Activated CD8-positive, alpha-beta T cell treated with anti-CD3 and anti-CD28 coated beads, Interleukin-2, amount 10 ng/mL, durations not matched to agents 7 days and 5 days (primary cell): ENCODE data around the gene FEZ2. TPM values are rescaled to one million over a fixed set of nuclear protein-coding genes. Genes with fewer than 3 reads are reported as not detected.
A peak's percentile ranks its signal among the peaks of the same experiment; 100 is the strongest.

Experiments
- ATAC-seq: fragments of 150-1000 bp; cut with Tn5 transposase; one replicate; pipeline ENCODE4 v1.10.0; 2021; ENCODE audit warnings: moderate library complexity
- CTCF ChIA-PET: fragments of 350-600 bp; sonication (Branson Sonifier 250); formaldehyde crosslinking; loops from one replicate; lab custom pipeline; 2021; ENCODE audit warnings: antibody characterized with exemption; lab: Charles Lee
- POLR2A ChIA-PET: fragments of 350-600 bp; sonication (Branson Sonifier 250); formaldehyde crosslinking; loops from one replicate; lab custom pipeline; 2021; ENCODE audit warnings: antibody characterized with exemption; lab: Charles Lee
- DNase-seq: peaks from one replicate; pipeline ENCODE4 v3.0.0-alpha.2; 2020
- H3K27ac Mint-ChIP-seq: one replicate; pipeline ENCODE4 v1.8.0; 2021; ENCODE audit warnings: mild to moderate bottlenecking, mixed read lengths
- H3K27me3 Mint-ChIP-seq: one replicate; pipeline ENCODE4 v1.8.0; 2021; ENCODE audit warnings: low read depth, mixed read lengths
- H3K36me3 Mint-ChIP-seq: one replicate; pipeline ENCODE4 v1.8.0; 2021; ENCODE audit warnings: low read depth, mixed read lengths
- H3K4me1 Mint-ChIP-seq: one replicate; pipeline ENCODE4 v1.8.0; 2021; ENCODE audit warnings: low read depth, mixed read lengths
- H3K4me3 Mint-ChIP-seq: one replicate; pipeline ENCODE4 v1.8.0; 2021; ENCODE audit warnings: mild to moderate bottlenecking, mixed read lengths
- H3K9me3 Mint-ChIP-seq: one replicate; pipeline ENCODE4 v1.8.0; 2022; ENCODE audit warnings: mixed read lengths; ENCODE audit not compliant: insufficient read depth
- total RNA-seq, 2 experiments: library from RNA; stranded (reverse); gene quantifications; one replicate each; pipeline ENCODE4 v1.2.3, GENCODE V29; 2021

FEZ2 gene
- total RNA-seq, 2 experiments from 2014 or later, result 17.3 to 20.3 TPM

- no peak for DNase-seq
- Mint-ChIP-seq H3K27ac (no peak overlapping the region), H3K4me3 (no peak overlapping the region), H3K36me3 (peaks cover 15% of the 10 kb centered on the region), H3K9me3 (no peaks in the 10 kb centered on the region), H3K27me3 (no peaks in the 10 kb centered on the region), H3K4me1 (peaks cover 5% of the 10 kb centered on the region)
- ChIA-PET POLR2A (no interaction called here), CTCF (no interaction called here)
- ATAC-seq, result no peak
Observed at GRCh38 chr2:36559221-36559942, 38.6 kb downstream of the FEZ2 start.

- ChIA-PET POLR2A (interaction anchor here (1.5 kb wide), 1 partner anchor 19 kb away, joined by 5 read pairs; no protein-coding TSS in a partner anchor), CTCF (interaction anchor here (0.5 to 1.0 kb wide), 2 partner anchors 26 to 229 kb away, joined by 3 read pairs; no protein-coding TSS in a partner anchor)
- DNase-seq (no peak), ATAC-seq (no peak)
- no peaks in the 10 kb centered on the region for H3K27me3 Mint-ChIP-seq
- no peak overlapping the region for H3K4me3 Mint-ChIP-seq
- peaks cover 18% of the 10 kb centered on the region for H3K36me3 Mint-ChIP-seq
- no peaks in the 10 kb centered on the region for H3K4me1 Mint-ChIP-seq
- no peak overlapping the region for H3K27ac Mint-ChIP-seq
- no peaks in the 10 kb centered on the region for H3K9me3 Mint-ChIP-seq
Observed at GRCh38 chr2:36556842-36557241, 41.1 kb downstream of the FEZ2 start.

GRCh38 chr2:36555789-36556188 is 42.2 kb downstream of the FEZ2 start:
- peaks cover 22% of the 10 kb centered on the region for H3K36me3 Mint-ChIP-seq
- ATAC-seq (no peak), DNase-seq (no peak)
- CTCF ChIA-PET, result no interaction called here
- no peaks in the 10 kb centered on the region for H3K27me3 Mint-ChIP-seq
- H3K4me1 Mint-ChIP-seq, result no peaks in the 10 kb centered on the region
- POLR2A ChIA-PET, result interaction anchor here (1.5 kb wide), 1 partner anchor 17 kb away, joined by 5 read pairs; no protein-coding TSS in a partner anchor
- H3K4me3 Mint-ChIP-seq, result no peak overlapping the region
- H3K27ac Mint-ChIP-seq, result no peak overlapping the region
- H3K9me3 Mint-ChIP-seq, result no peaks in the 10 kb centered on the region

- no peak overlapping the region for H3K27ac Mint-ChIP-seq
- no peaks in the 10 kb centered on the region for H3K9me3 Mint-ChIP-seq
- POLR2A ChIA-PET, result interaction anchor here (1.0 kb wide), 1 partner anchor 24 kb away, joined by 3 read pairs; no protein-coding TSS in a partner anchor
- DNase-seq, result no peak
- CTCF ChIA-PET, result interaction anchor here (1.0 kb wide), 1 partner anchor 31 kb away, joined by 3 read pairs; no protein-coding TSS in a partner anchor
- H3K36me3 Mint-ChIP-seq, result peaks cover 25% of the 10 kb centered on the region
- no peaks in the 10 kb centered on the region for H3K27me3 Mint-ChIP-seq
- no peak for ATAC-seq
- peaks cover 4% of the 10 kb centered on the region for H3K4me1 Mint-ChIP-seq
- H3K4me3 Mint-ChIP-seq, result no peak overlapping the region
Observed at GRCh38 chr2:36554531-36554930, 43.4 kb downstream of the FEZ2 start.

GRCh38 chr2:36553683-36554082 is 44.3 kb downstream of the FEZ2 start:
- Mint-ChIP-seq H3K27me3 (no peaks in the 10 kb centered on the region), H3K9me3 (no peaks in the 10 kb centered on the region), H3K36me3 (peaks cover 24% of the 10 kb centered on the region), H3K27ac (no peak overlapping the region), H3K4me1 (peaks cover 12% of the 10 kb centered on the region), H3K4me3 (no peak overlapping the region)
- DNase-seq, result no peak
- no peak for ATAC-seq
- ChIA-PET POLR2A (no interaction called here), CTCF (interaction anchor here (1.0 kb wide), 1 partner anchor 32 kb away, joined by 3 read pairs; no protein-coding TSS in a partner anchor)

- ATAC-seq (no peak), DNase-seq (no peak)
- Mint-ChIP-seq H3K9me3 (no peaks in the 10 kb centered on the region), H3K4me3 (no peak overlapping the region), H3K27ac (no peak overlapping the region), H3K27me3 (no peaks in the 10 kb centered on the region), H3K4me1 (peaks cover 12% of the 10 kb centered on the region), H3K36me3 (peaks cover 30% of the 10 kb centered on the region)
- CTCF ChIA-PET, result no interaction called here
- POLR2A ChIA-PET, result no interaction called here
Observed at GRCh38 chr2:36550006-36550405, 48.0 kb downstream of the FEZ2 start.

- Mint-ChIP-seq H3K27ac (peak overlapping the region; percentile 62), H3K9me3 (no peaks in the 10 kb centered on the region), H3K36me3 (peaks cover 28% of the 10 kb centered on the region), H3K27me3 (no peaks in the 10 kb centered on the region), H3K4me3 (no peak overlapping the region), H3K4me1 (peaks cover 12% of the 10 kb centered on the region)
- ATAC-seq (peak; percentile 53), DNase-seq (no peak)
- CTCF ChIA-PET, result interaction anchor here (1.0 kb wide), 1 partner anchor 115 kb away, joined by 5 read pairs; no protein-coding TSS in a partner anchor
- POLR2A ChIA-PET, result no interaction called here
Observed at GRCh38 chr2:36549165-36549574, 48.8 kb downstream of the FEZ2 start.

- H3K27me3 Mint-ChIP-seq, result no peaks in the 10 kb centered on the region
- ATAC-seq (no peak), DNase-seq (no peak)
- peaks cover 12% of the 10 kb centered on the region for H3K4me1 Mint-ChIP-seq
- POLR2A ChIA-PET, result no interaction called here
- no peak overlapping the region for H3K27ac Mint-ChIP-seq
- peaks cover 26% of the 10 kb centered on the region for H3K36me3 Mint-ChIP-seq
- CTCF ChIA-PET, result no interaction called here
- no peak overlapping the region for H3K4me3 Mint-ChIP-seq
- H3K9me3 Mint-ChIP-seq, result no peaks in the 10 kb centered on the region
Observed at GRCh38 chr2:36547906-36548305, 50.1 kb downstream of the FEZ2 start.

- no peak overlapping the region for H3K27ac Mint-ChIP-seq
- no peaks in the 10 kb centered on the region for H3K27me3 Mint-ChIP-seq
- H3K4me1 Mint-ChIP-seq, result peaks cover 12% of the 10 kb centered on the region
- peaks cover 18% of the 10 kb centered on the region for H3K36me3 Mint-ChIP-seq
- no peak overlapping the region for H3K4me3 Mint-ChIP-seq
- ATAC-seq (no peak), DNase-seq (no peak)
- ChIA-PET POLR2A (no interaction called here), CTCF (no interaction called here)
- no peaks in the 10 kb centered on the region for H3K9me3 Mint-ChIP-seq
Observed at GRCh38 chr2:36545871-36546416, 52.0 kb downstream of the FEZ2 start.

- H3K4me1 Mint-ChIP-seq, result peaks cover 9% of the 10 kb centered on the region
- ChIA-PET CTCF (no interaction called here), POLR2A (no interaction called here)
- no peak overlapping the region for H3K27ac Mint-ChIP-seq
- DNase-seq (no peak), ATAC-seq (no peak)
- no peak overlapping the region for H3K4me3 Mint-ChIP-seq
- H3K36me3 Mint-ChIP-seq, result peaks cover 14% of the 10 kb centered on the region
- no peaks in the 10 kb centered on the region for H3K9me3 Mint-ChIP-seq
- no peaks in the 10 kb centered on the region for H3K27me3 Mint-ChIP-seq
Observed at GRCh38 chr2:36544638-36545338, 53.2 kb downstream of the FEZ2 start.

GRCh38 chr2:36541891-36542595 is 55.9 kb downstream of the FEZ2 start:
- ChIA-PET CTCF (no interaction called here), POLR2A (no interaction called here)
- no peak for DNase-seq
- Mint-ChIP-seq H3K36me3 (no peaks in the 10 kb centered on the region), H3K9me3 (no peaks in the 10 kb centered on the region), H3K27ac (no peak overlapping the region), H3K27me3 (no peaks in the 10 kb centered on the region), H3K4me1 (no peaks in the 10 kb centered on the region), H3K4me3 (no peak overlapping the region)
- no peak for ATAC-seq
